GM12874 (cell line): ENCODE results near the gene SNTG2.

ENCODE experiments used
- CTCF ChIP-seq: IDR thresholded peaks from 2 replicates; pipeline ENCODE4 v1.5.1; 2011; ENCODE audit warnings: low read depth, mild to moderate bottlenecking, control low read depth, low read length, moderate library complexity; ENCODE audit not compliant: insufficient read depth

The SNTG2 gene

GRCh38 chr2:1156059-1156458 is 205.4 kb downstream of the SNTG2 start:
- no peak for TF ChIP-seq CTCF

GRCh38 chr2:1156531-1156930 is 205.9 kb downstream of the SNTG2 start:
- no peak for TF ChIP-seq CTCF

GRCh38 chr2:1157107-1157506 is 206.5 kb downstream of the SNTG2 start:
- TF ChIP-seq CTCF, result no peak

GRCh38 chr2:1159013-1159412 is 208.4 kb downstream of the SNTG2 start:
- no peak for TF ChIP-seq CTCF

- TF ChIP-seq CTCF, result no peak
Observed at GRCh38 chr2:1162246-1162645, 211.6 kb downstream of the SNTG2 start.

GRCh38 chr2:1162768-1163584 is 212.3 kb downstream of the SNTG2 start:
- TF ChIP-seq CTCF, result no peak

GRCh38 chr2:1166976-1167375 is 216.3 kb downstream of the SNTG2 start:
- no peak for TF ChIP-seq CTCF
